GM19193 (cell line): ENCODE data around the gene PTTG1IP.

ENCODE experiments used
- POLR2A ChIP-seq: IDR thresholded peaks from 4 replicates; pipeline ENCODE4 v1.6.1; 2011; ENCODE audit not compliant: insufficient read depth, insufficient read length; ENCODE audit errors: extremely low read depth

Gene PTTG1IP

DNA sequence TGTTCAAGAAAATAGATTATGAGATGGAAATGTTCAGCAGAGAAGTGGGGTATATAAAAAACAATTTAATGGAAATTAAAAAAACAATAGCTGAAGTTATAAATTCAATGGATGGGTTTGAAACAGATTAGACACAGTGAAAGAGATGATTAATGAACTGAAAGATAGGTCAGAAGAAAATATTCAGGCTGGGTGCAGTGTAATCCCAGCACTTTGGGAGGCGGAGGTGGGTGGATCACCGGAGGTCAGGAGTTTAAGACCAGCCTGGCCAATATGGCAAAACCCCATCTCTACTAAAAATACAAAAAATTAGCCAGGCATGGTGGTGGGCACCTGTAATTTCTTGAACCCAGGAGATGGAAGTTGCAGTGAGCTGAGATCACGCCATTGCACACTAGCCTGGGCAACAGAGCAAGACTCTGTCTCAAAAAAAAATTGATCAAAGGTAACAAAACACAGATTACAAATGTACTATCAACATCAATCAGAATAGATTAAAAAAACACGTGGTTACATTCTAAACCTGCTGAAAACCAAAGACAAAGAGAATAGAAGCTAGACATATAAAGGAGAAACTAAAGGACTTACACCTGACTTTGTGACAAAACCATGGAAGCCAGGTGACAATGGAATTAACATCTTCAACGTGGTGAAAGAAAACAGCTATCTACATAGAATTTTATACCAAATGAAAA is 50.9 kb downstream of the PTTG1IP start:
- no peak for TF ChIP-seq POLR2A

DNA sequence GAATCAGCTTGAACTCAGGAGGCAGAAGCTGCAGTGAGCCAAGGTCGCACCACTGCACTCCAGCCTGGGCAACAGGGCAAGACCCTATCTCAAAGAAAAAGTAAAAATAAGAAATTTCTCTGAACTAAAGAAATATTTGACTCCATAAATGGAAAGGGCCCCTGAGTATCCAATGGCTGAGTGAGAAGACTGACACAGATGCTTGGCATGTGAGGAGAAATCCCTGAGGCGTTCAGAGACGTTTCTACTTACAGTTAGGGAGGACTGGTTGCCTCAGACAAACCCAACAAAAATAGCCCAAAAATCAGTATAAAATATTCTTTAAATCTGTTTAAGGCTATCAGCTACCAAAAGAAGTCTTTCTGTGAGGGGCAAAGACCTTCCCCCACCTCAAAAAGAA is 52.6 kb downstream of the PTTG1IP start:
- no peak for TF ChIP-seq POLR2A

DNA sequence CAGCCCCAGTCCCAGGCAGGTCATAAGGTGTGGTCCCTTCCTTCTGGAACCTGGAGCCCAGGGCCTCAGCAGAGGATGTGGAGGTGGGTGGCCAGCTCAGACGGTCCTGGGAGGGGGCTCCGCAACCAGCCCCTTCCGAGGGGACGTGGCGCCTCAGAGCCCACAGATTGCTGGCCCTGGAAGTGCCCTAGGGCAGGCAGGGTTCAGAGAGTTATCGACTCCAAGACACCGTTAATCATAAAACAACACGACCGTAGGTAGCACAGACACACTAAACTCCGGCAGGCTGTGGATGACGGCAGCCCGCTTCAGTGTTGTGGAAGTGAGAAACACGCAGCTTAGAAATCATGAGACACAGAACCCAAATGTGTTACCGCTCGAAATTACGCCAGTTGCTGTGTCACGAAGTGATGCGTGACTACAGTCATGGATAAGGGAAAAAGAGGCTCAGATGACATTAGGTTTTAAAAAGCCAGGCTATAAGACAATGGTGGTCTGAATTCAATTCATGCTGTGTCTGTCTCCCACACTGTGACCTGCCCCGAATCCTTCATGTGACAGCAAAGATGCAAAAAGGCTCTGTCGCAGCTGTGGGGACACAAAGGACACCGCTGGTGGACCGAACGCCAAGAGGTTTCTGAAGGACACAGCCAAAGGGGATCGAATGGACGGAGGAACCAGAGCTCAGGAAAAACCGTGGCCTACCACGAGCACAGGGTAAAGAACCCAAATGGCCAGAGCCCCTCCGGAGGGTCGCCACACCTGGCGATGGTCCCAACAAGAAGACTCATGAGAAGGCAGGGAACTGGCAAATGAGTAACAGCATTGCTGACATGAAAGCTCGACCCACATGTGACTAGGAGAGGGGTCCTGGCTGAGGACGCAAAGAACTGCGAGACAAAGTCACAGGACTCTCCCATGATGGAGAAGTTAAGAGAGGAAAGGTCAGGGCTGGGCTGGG is 53.9 kb downstream of the PTTG1IP start:
- TF ChIP-seq POLR2A, result no peak

DNA sequence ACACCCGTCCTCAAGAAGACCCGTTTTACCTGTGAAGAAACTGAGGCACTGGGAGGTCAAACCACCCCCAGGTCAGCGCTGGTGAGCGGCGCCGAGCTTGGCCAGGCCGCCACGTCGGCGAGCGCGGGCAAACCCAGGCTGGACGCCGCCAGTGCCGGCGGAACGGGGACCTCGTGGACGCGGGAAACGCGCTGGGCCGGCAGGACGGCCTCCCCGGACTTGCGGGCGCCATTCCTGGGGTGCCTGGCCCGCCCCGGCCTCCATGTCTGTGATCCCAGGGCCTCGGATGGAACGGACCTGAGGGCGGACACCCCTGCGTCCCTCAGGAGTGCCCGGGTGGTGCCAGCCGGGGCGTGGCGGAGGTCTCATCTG is 54.9 kb downstream of the PTTG1IP start:
- no peak for TF ChIP-seq POLR2A

DNA sequence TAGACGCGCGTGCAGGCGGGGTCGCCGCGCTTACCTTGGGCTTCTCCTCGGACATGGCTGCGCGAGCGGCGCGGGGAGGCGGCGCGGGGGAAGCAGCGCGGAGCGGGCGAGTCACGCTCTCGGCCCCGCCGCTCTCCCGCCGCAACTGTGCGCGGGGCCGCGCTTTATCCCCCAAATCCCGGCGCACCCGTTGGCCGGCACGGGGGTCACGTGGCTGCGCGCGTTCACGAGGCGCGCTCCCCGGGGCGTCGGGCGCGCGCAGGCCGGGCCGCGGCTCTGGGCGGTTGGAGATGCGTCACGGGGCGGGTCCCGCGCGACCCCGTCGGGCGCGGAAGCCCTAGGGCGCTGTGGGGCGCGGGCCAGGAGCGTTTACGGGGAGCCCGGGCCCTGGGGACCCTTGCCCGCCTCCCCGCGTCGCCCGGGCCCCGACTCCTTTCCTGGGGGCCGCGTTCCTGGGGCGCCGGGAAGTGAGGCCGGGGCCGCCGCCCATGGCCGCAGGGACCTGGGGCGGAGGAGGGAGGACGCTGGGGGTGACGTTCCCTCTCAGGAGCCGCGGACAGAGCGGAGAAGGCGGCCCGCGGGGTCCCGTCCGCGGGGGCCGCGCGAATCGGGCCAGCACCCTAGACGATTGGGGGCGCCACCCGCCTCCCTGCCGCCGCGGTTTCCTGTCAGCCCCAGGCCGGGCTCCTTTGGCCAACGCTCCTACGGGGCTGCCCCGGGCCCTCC is 55.4 kb downstream of the PTTG1IP start, which contains the start of gene SUMO3:
SUMO3 (minus strand) TSS at position 149 of the 726 bp plus-strand sequence; CDS start at position 55, 94 bp downstream.
- peak; percentile 73 for TF ChIP-seq POLR2A

DNA sequence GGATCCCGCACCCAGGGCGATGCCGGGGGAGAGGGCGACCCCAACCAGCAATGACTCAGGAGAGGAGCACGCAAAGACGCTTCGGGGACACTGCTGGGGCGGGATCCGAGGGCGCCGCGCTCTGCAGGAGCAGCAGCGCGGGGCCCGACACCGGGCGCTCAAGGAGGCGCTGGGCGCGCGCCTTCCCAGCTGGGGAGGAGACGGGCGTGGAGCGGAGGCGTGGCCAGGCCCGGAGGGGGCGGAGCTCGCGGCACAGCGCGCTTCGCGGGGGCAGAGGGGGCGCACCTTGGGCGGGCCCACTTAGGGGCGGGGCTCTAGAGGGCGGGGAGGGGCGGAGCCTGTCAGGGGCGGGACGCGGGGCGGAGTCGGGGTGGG is 56.0 kb downstream of the PTTG1IP start:
- TF ChIP-seq POLR2A, result no peak

DNA sequence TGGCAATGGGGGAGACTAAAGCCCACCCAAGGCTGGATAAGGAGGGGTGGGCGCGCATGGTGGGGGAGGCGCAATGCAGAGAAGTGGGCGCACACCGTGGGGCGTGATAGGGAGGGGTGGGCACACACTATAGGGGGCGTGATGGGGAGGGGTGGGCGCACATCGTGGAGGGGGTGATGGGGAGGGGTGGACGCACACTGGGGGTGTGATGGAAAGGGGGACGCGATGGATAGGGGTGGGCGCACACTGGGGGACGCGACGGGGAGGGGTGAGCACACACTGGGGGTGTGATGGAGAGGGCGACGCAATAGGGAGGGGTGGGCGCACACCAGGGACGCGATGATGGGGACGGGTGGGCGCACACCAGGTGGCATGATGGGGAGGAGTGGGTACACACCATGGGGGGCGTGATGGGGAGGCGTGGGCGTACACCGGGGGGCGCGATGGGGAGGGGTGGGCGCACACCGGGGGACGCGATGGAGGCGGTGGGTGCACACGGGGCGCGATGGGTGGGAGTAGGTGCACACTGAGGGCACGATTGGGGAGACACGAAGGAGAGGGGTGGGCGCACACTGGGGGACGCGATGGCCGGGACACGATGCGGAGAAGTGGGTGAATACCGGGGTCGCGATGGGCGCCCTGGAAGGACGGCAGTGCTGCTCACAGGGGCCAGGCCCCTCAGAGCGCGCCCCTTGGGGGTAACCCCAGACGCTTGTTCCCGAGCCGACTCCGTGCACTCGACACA is 56.6 kb downstream of the PTTG1IP start:
- no peak for TF ChIP-seq POLR2A

DNA sequence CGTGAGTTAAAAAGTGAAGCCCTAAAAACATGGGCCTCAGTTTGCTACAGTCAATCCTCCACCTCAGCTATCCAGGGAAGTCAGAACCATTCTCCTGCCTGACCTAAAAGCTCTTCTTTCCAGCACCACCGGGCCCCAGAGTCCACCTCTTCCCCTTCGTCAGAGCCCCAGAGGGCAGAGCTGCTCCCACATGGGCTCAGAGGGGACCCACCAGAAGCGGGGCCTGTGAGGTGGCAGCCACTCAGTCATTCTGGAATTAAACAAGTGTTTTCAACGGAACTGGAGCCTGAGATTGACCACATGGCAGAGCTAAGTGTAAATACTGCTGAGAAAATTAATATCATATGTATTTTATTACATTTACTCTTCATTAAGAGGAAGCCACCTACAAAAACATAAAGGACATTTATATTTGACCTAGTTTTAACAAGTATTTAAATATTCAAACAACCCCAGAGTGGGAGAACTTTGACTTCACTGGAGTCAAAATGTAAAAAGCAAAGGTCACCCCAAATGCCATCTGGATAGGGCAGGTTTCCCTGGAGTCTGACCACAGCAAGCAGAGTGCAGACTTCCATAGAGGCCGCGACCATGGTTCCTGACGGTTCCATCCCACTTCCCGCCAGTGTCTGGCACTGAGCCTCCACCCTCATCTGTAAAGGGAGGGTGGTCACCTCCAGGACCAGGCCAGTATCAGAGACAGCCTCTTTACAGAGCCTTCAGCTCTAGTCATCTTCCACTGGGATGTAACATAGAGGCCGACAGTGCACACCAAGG is 57.5 kb downstream of the PTTG1IP start:
- no peak for TF ChIP-seq POLR2A

DNA sequence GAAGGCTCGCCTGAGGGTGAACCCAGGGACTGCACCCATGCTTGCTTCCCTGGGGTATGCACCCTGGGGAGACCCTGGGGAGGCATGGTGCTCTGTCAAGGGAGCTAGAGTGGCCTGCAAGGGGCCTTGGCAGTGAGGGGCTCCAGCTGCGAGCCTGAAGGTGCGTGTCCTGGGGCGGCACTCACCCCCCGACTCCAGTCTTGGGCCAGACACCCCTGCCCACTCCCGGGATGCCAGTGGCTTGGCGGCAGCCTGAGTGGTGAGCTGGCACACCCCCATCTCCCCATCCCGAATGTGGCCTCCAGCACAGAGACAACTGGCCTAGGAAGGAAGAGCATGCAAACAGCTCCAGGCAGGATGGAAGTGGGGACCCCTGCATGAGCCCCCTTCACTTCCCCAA is 58.3 kb downstream of the PTTG1IP start:
- TF ChIP-seq POLR2A, result no peak

DNA sequence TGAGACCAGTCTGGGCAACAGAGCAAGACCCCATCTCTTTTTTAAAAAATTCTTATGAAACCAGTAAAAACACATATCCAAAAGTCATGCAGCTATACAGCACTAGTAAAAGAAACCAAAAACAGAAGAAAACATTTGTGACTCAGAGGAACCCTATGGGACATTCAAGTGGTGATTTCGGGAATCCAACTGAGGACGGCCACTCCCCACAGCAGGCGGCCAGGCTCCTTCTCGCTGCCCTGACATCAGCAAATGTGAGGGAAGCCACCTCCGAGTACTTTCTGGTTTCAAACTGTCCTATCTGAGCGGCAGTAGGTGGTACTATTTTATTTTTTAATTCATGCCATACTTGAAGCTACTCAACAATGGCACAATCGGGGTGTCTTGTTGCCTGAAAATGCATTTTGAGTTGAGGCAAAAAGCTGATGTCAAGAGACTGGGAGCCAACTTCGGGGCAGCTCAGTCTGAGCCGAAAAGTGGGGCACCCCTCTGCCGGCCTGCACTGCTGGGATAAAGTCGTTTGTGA is 58.9 kb downstream of the PTTG1IP start:
- no peak for TF ChIP-seq POLR2A

DNA sequence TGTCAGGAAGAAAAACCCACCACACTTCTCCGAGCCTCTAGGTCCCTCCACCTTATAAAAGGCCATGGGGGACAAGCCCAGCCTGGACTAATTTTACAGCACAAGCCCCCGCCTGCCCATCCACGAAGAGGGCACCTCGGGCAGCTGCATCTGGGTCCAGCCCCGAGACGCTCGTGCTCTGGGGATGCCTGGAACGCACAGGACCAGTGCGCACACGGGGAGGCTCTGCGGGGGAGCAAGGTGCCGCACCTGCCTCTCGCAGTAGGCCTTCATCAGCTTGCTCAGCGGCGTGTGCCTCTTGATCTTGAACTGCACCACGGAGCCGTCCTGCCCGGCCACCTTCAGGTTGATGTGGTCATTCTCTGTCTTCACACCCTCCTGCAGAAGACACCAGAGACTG is 59.8 kb downstream of the PTTG1IP start:
- TF ChIP-seq POLR2A, result no peak

DNA sequence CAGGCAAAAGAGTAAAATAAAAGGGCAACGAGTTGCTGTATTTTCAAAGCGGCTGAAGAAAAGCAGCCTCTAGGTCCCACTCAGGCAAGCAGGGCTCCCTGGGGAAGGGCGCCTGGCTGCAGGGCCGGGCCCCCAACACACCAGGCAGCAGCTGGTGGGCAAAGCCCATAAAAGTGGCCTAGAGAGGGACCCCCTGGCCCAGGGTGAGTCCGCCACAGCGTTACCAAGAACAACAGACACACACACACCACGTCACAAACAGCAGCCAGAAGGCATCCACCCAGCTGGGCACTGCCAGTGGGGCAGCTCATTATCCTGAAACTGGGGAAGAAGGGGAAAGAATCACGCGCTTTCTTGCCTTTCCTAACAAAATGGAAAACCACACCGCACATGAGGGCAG is 60.3 kb downstream of the PTTG1IP start:
- no peak for TF ChIP-seq POLR2A

DNA sequence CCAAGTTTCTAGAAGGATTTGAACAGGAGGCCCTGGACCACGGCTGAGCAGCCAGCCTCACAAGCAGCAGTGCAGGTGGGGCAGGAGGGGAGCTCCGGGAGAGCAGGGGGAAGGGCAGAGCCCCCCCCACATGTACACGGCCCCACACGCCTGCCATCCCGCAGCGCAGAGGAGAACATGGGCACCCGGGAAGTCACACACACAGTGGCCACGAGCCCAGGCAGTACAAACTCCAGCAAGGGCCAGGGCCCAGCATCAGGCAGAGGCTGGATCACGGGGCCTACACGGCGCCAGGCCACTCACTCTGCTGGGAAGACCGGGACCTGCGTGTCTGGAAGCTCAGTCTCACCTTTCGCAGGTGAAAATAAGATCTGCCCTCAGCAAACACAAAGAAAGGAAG is 60.9 kb downstream of the PTTG1IP start:
- no peak for TF ChIP-seq POLR2A

DNA sequence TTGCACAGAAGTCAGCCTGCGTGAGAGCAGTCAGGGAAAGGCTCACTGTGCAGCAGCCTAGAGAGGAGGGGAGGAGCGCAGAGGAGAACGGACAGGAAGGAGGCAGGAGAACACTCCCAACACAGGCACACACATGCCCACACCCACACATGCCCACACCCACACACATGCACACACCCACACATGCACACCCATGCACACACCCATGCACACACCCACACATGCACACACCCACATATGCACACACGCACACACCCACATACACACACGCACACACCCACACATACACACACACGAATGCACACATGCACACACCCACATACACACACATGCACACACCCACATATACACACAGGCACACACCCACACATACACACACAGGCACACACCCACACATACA is 62.7 kb downstream of the PTTG1IP start:
- no peak for TF ChIP-seq POLR2A
